Prostate gland (tissue), 2 donors: ENCODE results near the gene KRTAP2-2. TPM values are rescaled to one million over a fixed set of nuclear protein-coding genes. Genes with fewer than 3 reads are reported as not detected.
"Not testable (repeated sequence)": the region's sequence is repeated elsewhere in the genome, so short reads cannot be mapped to it uniquely, and the experiment has no call there.

ENCODE experiments used
- DNase-seq: peaks from one replicate; pipeline ENCODE4 v3.0.0-alpha.2; 2019; ENCODE audit warnings: low spot score
- H3K27ac ChIP-seq, 2 donors: fragments of 200-600 bp; sonication (generic); 2 replicates each; pipeline ENCODE4 v1.5.1; 2017 to 2019
- H3K27me3 ChIP-seq: fragments of 200-600 bp; sonication (generic); replicated peaks from 2 replicates; pipeline ENCODE4 v1.5.1; 2019; ENCODE audit not compliant: insufficient read depth
- H3K36me3 ChIP-seq, 2 donors: fragments of 200-600 bp; sonication (generic); 1 replicate in 1 of 2; 2 replicates in 1 of 2; pipeline versions ENCODE4 v1.5.1 to v1.8.1; 2017 to 2019
- H3K4me1 ChIP-seq: fragments of 200-600 bp; sonication (generic); replicated peaks from 2 replicates; pipeline ENCODE4 v1.5.1; 2019
- H3K4me3 ChIP-seq, 2 donors: fragments of 200-600 bp; sonication (generic); 2 replicates each; pipeline ENCODE4 v1.5.1; 2017 to 2019
- H3K9me3 ChIP-seq: fragments of 200-600 bp; sonication (generic); 2 replicates; pipeline ENCODE4 v1.5.1; 2017
- POLR2A ChIP-seq: fragments of 450-650 bp; IDR thresholded peaks from one replicate; pipeline ENCODE4 v1.6.1; 2016; ENCODE audit warnings: antibody characterized with exemption, mild to moderate bottlenecking
- POLR2AphosphoS5 ChIP-seq: sonication (generic); formaldehyde crosslinking; IDR thresholded peaks from one replicate; pipeline ENCODE4 v1.6.1; 2017; ENCODE audit warnings: antibody characterized with exemption
- WGBS: methylation state at CpG from one replicate; pipeline ENCODE4 v1.1.5; 2018; 5-methylcytosine and 5-hydroxymethylcytosine counted together
- intact Hi-C: fragments of 100-400 bp; cut with DNase I; formaldehyde crosslinking; loops from one replicate; pipeline ENCODE4 v1.14.2; 2022
- total RNA-seq, 2 donors: library from RNA; depleted of rRNA; stranded (reverse); fragments of >200 nt; gene quantifications; one replicate each; pipeline ENCODE4 v1.1.0, GENCODE V29; 2016
- TF ChIP-seq, protein P1 (sequence below), 4 experiments: fragments of 200-600 bp in 2 of 4; fragments of 450-650 bp in 2 of 4; sonication (generic) in 2 of 4; IDR thresholded peaks; 1 replicate in 3 of 4; 2 replicates in 1 of 4; pipeline ENCODE4 v1.5.1; 2016 to 2019; ENCODE audit warnings: antibody characterized with exemption in 4 of 4, mild to moderate bottlenecking in 2 of 4, moderate library complexity in 2 of 4

Gene KRTAP2-2
- total RNA-seq, 2 donors from 2014 or later = not detected

DNA sequence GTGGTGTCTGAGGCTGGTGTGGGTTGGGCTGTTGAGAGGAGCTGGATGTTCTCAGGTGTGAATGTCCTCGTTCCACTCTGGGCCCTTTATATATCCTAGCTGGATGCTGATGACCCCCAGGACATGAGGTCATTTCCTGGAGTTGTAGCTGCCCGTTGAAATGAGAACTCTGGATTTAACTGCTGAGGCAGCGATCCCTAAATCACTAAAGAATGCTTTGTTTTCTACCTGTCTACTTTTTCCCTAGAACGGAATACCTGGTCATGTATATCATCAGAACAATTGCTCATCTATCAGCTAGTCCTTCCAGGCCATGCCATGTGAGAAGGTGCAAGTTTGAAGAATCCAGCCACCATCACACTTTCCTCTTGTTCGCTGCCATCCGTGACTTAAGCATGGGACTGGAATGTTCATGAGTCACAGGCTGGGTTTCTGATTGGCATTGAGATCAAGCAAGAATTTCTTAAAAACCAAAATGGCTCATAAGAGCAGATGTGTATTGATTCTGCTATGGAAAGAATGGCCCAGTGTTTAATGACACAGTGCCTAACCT is 5.1 kb upstream of the KRTAP2-2 start, which contains the start of gene KRTAP2-3:
Gene KRTAP2-3, minus strand, starts transcription at position 63 of the 553 bp plus-strand sequence. CDS start 64 bp downstream, outside the sequence.
- no peak within 1 kb of the TSS for H3K4me3 ChIP-seq
- H3K27ac ChIP-seq = no peak within 1 kb of the TSS
- DNase-seq = no peak
- TF ChIP-seq POLR2A = no peak
- no peak for TF ChIP-seq POLR2AphosphoS5
- TF ChIP-seq, protein P1, sequence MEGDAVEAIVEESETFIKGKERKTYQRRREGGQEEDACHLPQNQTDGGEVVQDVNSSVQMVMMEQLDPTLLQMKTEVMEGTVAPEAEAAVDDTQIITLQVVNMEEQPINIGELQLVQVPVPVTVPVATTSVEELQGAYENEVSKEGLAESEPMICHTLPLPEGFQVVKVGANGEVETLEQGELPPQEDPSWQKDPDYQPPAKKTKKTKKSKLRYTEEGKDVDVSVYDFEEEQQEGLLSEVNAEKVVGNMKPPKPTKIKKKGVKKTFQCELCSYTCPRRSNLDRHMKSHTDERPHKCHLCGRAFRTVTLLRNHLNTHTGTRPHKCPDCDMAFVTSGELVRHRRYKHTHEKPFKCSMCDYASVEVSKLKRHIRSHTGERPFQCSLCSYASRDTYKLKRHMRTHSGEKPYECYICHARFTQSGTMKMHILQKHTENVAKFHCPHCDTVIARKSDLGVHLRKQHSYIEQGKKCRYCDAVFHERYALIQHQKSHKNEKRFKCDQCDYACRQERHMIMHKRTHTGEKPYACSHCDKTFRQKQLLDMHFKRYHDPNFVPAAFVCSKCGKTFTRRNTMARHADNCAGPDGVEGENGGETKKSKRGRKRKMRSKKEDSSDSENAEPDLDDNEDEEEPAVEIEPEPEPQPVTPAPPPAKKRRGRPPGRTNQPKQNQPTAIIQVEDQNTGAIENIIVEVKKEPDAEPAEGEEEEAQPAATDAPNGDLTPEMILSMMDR (IDR thresholded peaks at IDR 0.05) = no peak
- no peaks in the 10 kb centered on the region for H3K4me1 ChIP-seq
- no peaks in the 10 kb centered on the region for H3K36me3 ChIP-seq
- intact Hi-C loops = no loop called here
- H3K27me3 ChIP-seq = no peaks in the 10 kb centered on the region
- H3K9me3 ChIP-seq = no peaks in the 10 kb centered on the region
- WGBS = 72% methylated on average over 6 of the region's 6 CpGs

DNA sequence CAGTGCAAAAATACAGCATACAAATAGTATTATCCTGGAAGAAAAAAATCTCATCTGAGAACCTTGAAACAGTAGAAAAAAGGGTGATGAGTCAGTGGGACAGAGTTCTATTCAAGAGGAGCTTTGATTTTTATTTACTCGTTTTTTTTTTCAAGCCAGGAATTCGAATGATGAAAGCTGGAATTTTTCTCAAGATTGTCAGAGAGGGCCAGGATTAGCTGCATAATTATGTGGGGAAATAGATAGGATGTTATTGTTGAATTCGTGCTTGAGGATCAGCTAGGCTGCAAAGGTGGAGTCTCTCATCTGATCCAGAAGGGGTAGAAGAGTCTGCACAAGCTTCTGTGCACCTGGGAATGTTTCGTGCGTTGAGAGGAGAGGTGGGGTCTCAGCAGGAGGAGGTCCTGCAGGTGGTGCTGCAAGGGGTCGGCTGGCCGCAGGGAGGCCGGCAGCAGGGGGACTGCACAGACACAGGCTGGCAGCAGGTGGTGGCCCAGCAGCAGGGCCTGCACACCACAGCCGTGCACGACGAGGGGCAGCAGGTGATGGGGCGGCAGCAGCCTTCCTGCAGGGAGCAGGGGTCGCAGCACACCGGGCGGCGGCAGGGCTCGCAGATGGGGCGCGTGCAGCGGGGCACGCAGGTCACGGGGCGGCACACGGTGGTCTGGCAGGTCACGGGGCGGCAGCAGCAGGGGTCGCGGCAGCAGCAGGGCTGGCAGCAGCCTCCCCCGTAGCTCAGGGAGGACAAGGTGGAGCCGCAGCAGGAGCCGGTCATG is 4.4 kb upstream of the KRTAP2-2 start:
- H3K9me3 ChIP-seq, H3K4me3 ChIP-seq, intact Hi-C loops, H3K4me1 ChIP-seq, DNase-seq, H3K27ac ChIP-seq, H3K36me3 ChIP-seq, H3K27me3 ChIP-seq: not testable (repeated sequence)
- 55% methylated on average over 8 of the region's 31 CpGs for WGBS

DNA sequence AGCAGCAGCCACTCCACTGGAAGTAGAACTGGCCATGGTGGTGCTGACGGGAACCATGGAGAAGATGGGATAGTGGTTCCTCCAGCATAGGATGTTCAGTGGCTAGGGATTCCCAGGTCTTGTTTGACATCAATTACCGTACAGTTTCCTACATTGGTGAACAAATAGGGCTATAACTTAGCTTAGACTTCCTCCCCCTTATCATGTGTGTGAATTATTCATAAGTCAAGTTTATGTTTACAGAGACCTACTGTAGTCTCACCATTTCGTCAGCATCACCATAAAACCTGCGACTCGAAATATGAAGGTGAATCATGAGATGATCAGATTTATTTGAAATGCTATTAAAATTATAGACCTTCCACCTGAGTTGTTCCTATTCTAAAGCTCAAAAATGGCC is 3.7 kb upstream of the KRTAP2-2 start:
- TF ChIP-seq, protein P1 (IDR thresholded peaks at IDR 0.05) = no peak
- no peak for TF ChIP-seq POLR2A
- TF ChIP-seq POLR2AphosphoS5 = no peak
- DNase-seq = no peak
- Histone ChIP-seq H3K4me1 (no peaks in the 10 kb centered on the region), H3K36me3 (no peaks in the 10 kb centered on the region), H3K9me3 (no peaks in the 10 kb centered on the region), H3K27ac (no peak overlapping the region), H3K4me3 (no peak overlapping the region), H3K27me3 (no peaks in the 10 kb centered on the region)
- intact Hi-C loops = no loop called here
- WGBS = 83% methylated on average over 5 of the region's 5 CpGs

DNA sequence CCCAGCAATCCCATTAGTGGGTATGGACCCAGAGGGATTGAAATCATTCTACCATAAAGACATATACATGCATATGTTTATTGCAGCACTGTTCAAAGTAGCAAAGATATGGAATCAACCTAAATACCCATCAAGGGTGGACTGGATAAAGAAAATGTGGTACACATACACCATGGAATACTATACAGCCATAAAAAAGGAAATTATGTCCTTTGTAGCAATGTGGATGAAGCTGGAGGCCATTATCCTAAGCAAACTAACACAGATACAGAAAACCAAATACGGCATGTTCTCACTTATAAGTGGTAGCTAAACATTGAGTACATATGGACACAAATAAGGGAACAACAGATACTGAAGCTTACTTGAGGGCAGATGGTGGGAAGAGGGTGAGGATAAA is 2.5 kb upstream of the KRTAP2-2 start:
- Histone ChIP-seq H3K27me3 (no peaks in the 10 kb centered on the region), H3K36me3 (no peaks in the 10 kb centered on the region), H3K4me1 (no peaks in the 10 kb centered on the region), H3K4me3 (no peak overlapping the region), H3K9me3 (no peaks in the 10 kb centered on the region), H3K27ac (no peak overlapping the region)
- 97% methylated on average over 1 of the region's 1 CpG for WGBS
- intact Hi-C loops = no loop called here
- no peak for DNase-seq
- TF ChIP-seq POLR2A (no peak), POLR2AphosphoS5 (no peak)
- TF ChIP-seq, protein P1 (IDR thresholded peaks at IDR 0.05) = no peak

GRCh38 chr17:41054556-41054955 is 474 bp downstream of the KRTAP2-2 start:
- WGBS = 81% methylated on average over 7 of the region's 9 CpGs

GRCh38 chr17:41054025-41054424 is 1.0 kb downstream of the KRTAP2-2 start:
- intact Hi-C loops = no loop called here
- H3K4me3 ChIP-seq = no peak overlapping the region
- H3K4me1 ChIP-seq = no peaks in the 10 kb centered on the region
- H3K36me3 ChIP-seq = no peaks in the 10 kb centered on the region
- TF ChIP-seq, protein P1 (IDR thresholded peaks at IDR 0.05) = no peak
- TF ChIP-seq POLR2A (no peak), POLR2AphosphoS5 (no peak)
- H3K27me3 ChIP-seq = no peaks in the 10 kb centered on the region
- no peaks in the 10 kb centered on the region for H3K9me3 ChIP-seq
- no peak for DNase-seq
- H3K27ac ChIP-seq = no peak overlapping the region
- WGBS = 81% methylated on average over 4 of the region's 4 CpGs

More at GRCh38 chr17:41054556-41054955, 474 bp downstream of the KRTAP2-2 start:
- H3K27ac ChIP-seq, DNase-seq, H3K36me3 ChIP-seq, H3K4me3 ChIP-seq, H3K9me3 ChIP-seq, H3K4me1 ChIP-seq, intact Hi-C loops, H3K27me3 ChIP-seq: not testable (repeated sequence)
